Jurkat, Clone E6-1 (cell line): Measurements from ENCODE around the gene ACCSL. TPM values are rescaled to one million over a fixed set of nuclear protein-coding genes. Genes with fewer than 3 reads are reported as not detected.

Experiments used
- DNase-seq: peaks from one replicate; pipeline ENCODE4 v3.0.0-alpha.2; 2011; ENCODE audit warnings: low read depth, low spot score
- H3K4me3 ChIP-seq: 2 replicates; pipeline ENCODE4 v1.5.1; 2011; ENCODE audit warnings: mild to moderate bottlenecking, low read length, control low read depth, moderate library complexity
- polyA plus RNA-seq: library from polyadenylated mRNA; unstranded; fragments of >200 nt; gene quantifications from one replicate; pipeline ENCODE4 v1.2.1, GENCODE V29; 2012; ENCODE audit warnings: missing spikeins; ENCODE audit not compliant: insufficient read length, insufficient read depth

The ACCSL gene
- not detected for polyA plus RNA-seq

DNA sequence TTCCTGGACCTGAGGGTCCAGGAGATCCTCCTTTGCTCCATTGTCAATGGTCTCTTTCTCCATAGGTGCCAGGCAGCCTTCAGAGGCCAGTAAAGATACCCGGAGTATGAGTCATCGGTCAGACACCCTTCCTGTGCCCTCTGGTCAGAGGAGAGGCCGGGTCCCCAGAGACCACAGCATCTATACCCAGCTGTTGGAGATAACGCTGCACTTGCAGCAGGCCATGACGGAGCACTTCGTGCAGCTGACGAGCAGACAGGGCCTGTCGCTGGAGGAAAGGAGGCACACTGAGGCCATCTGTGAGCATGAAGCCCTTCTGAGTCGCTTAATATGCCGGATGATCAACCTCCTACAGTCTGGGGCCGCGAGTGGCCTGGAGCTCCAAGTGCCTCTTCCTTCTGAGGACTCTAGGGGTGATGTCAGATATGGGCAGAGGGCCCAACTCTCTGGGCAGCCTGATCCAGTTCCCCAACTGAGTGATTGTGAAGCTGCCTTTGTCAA, at the start of gene ACCSL:
ACCSL (plus strand) TSS at position 51 of the 501 bp plus-strand sequence; CDS start at position 107, 56 bp downstream.
- no peak for DNase-seq
- H3K4me3 ChIP-seq, result no peak within 1 kb of the TSS

DNA sequence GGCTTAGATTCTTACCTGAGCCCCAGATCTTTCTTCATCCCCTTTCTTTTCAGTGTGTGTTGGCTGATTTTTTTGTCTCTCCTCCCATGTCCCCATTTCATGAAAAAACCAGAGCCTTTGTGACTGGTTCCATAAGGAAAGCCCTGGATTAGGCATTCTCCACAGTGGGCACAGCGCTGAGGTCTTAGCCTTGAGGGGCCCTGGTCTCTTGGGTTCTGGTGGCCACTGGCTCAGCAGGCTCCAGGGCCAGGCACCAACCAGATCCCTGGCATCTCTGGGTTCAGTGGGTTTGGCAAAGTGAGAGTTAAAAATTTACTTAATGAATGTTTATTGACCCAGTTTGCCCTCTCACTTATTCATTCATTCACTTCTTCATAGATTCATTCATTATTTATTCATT, 49.5 kb upstream of the ACCSL start:
- H3K4me3 ChIP-seq, result no peak overlapping the region
- DNase-seq, result no peak

DNA sequence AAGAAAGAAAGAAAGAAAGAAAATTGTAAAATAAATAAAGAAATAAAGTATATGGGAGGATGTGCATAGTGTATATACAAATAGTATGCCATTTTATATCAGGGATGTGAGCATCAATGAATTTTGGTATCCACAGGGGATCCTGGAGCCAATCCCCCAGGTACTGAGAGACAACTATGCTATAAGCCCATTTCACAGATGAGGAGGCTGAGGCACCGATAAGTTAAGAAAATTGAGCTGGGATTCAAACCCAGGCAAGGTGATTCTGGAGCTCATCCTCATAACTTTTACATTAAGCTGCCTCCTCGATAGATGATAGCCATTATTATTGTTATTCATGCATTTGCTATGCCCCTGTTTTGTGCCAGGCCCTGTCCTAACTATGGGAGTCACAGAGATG, 47.0 kb upstream of the ACCSL start:
- no peak for DNase-seq
- H3K4me3 ChIP-seq, result no peak overlapping the region

DNA sequence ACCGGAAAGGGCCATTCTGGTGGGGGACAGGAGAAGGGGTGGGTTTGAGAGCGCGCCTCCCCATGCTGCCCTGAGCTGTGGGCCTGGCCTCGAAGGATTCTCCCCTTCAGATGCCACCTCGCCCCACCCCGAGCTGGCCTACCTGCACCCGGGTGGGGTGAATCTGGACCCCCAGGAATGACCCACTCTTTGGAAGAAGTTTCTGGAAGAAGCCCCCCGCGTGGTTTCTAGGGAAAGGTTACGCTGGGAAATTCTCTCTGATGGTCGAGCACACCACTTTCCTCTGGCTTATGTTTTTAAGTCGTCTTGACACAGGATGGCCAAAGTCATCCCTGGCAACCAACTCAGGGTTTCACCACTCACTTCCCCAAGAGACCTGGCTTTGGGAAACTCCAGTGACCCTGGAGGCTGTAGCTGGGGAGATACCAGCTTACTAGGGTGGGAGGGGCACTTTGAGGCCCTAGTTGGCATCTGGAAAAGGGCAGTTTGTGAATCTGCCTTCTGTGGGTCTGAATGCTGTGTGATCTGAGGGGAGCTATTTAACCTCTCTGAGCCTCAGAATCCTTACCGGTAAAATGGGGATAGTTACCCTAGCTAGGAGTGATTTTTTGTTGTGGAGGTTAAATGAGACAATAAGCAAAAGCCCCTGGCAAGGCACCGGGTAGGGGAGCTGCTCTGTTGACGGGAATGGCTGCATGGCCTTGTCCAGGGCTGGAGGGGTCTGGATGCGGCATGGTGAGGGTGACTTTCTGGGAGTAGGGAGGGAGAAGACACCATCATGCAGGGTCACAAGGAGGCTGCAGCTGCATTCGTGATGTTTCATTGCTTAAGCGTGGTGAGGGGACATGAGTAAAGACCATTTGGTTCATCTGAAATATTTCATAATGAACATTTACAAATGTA, 45.3 kb upstream of the ACCSL start:
- DNase-seq, result no peak
- H3K4me3 ChIP-seq, result no peak overlapping the region

DNA sequence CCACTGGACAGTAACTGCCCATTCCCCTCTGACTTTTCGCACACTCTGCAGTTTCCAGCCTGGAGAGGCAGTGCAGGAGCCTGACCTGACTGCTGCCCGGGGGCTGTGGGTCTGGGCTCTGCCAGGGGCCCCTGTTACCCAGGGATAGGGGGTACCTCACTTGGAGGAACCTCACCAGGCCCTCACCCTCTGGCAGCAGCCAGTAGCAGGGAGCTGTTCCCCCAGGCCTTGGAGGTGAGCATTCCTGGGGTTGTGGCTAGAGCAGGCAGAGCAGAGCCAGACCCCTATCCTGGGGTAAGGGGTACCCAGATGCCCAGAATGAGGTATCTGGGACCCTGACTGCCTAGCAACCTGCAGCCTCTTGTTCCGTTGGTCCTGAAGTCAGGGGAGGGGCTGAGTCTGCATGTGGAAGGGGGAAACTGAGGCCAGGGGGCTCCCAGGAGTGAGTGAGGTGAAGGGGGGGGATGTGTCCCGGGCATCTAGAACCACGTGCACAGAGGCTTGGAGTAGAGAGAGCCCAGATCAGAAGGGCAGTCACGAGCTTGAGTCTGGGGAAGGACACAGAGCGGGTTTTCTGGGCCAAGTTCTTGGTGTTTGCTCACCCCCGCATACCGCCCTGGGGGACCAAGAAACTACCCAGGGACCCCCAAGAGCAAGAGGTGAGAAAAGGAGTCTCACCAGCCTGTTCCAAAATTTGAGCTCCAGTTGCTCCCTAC, 43.9 kb upstream of the ACCSL start:
- no peak overlapping the region for H3K4me3 ChIP-seq
- DNase-seq, result no peak

DNA sequence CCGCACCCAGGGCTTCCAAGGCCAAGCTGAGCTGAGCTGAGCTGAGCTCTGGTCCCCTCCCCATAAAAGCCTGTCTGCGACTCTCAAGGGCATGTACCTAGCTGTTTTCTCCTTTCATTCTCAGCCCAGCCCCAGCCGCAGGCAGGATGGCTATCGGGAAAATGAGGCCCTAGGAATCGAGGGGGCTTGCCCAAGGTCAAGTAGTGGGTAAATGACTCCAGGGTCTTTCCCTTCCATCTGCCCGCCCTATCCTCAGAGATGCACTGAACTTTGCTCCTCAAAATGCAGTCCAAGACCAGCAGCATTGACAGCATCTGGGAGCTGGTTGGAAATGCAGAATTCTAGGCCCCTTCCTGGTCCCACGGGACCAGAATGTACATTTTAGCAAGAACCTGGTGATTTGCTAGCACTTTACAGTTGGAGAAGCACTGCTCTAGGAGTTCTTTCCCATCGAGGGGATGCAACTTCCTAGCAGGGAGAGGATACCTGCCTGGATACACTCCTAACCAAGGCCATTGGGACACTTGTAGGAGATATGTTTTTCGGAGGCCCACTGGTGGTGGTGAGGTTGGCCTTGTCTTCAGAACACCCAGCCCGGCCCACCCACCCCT, 43.2 kb upstream of the ACCSL start:
- no peak overlapping the region for H3K4me3 ChIP-seq
- no peak for DNase-seq

DNA sequence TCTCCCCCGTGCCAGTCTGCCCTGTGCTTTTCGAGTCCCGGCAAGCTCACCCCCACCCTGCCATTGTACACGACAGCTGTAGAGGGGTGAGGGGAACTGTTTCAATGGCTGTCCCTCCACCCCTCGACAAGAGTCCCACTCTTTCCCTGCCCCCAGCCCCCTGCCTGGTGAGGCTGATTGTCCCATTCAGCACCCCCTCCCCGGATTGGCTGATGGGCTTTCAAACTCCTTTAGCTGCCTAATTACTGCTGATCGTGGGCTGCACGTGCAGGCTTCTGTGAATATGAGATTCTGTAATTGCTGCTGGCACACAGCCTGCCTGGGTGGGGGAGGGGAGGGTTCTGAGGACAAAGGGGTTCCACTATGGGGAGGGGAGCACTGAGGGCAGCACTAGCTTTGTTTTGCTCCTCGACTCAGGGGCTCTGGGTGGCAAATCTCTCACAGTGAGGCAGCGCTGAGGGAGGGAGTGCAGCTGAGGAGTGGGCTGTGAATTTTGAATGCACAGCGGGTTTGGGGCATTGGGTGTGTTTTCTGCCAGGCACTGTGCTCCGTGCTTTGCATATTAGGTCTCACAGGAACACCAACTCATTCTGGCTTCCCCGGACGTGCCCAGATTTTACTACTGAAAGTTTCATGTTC, 42.6 kb upstream of the ACCSL start:
- no peak overlapping the region for H3K4me3 ChIP-seq
- DNase-seq, result no peak

DNA sequence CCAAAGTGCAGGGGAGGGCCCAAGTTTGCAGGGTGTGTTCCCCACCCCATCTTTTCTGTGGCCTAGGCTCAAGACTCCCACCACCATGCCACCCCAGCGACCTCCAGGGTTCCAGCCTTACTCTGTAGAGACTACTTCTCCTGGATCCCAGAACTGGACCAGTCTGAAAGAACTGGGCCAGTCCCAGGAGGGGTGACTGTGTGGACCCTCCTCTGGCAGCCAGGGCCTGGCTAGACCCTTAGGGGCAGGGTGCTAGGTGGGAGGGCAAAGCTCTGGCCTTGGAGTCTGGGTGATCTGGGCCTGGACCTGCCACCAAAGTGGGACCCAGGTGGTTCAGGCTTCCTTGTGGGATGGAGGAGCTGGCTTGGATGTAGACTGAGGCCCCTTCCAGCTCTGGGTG, 41.8 kb upstream of the ACCSL start:
- H3K4me3 ChIP-seq, result no peak overlapping the region
- no peak for DNase-seq

DNA sequence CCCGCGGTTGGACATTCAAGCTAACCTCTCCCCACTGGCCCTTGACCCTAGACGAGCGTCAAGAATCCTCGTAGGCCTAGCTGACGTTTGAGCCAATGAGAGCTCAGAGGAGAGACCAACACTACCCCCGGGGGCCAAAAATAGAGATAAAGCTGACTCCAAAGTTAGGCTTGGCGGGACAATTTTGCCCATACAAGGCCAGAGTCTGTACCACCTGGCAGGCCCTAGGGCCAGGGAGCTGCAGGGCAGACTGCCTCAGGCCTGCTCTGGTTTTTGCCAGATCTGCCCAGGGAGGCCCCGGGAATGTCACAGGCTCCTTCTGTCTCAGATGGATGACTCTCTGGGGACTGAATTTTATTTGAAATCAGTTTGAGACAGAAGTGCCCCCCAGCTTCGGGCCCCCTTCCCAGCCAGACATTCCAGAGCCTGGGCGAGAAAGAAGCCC, 40.8 kb upstream of the ACCSL start:
- DNase-seq, result no peak
- H3K4me3 ChIP-seq, result no peak overlapping the region

DNA sequence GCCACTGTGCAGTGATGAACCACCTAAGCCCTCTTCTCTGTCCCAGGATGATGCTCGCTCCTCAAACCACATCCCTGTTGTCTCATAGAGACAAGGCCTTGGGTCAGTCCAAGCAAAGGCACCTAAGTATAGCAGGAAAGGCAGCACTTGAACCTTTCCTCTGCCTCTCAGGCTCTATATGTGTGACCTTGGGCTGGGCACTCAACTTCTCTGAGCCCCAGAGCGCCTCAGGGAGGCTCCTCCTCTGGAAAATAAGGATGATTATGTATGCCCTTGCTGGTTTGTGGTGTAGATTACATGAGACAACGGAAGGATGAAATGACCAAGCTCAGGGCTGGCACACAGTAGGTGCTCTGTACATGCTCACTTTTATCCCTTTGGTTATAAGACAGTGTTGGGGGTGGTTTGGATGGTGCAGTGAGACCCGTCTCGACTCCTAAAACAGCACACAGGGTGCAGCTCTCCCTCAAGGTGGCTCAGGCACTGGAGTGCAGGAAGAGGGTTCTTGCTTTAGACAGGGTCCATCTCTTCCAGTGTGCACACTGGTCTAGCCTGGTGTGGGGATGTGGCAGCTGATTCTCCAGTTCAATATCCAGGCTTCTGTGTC, 40.2 kb upstream of the ACCSL start:
- no peak for DNase-seq
- no peak overlapping the region for H3K4me3 ChIP-seq

DNA sequence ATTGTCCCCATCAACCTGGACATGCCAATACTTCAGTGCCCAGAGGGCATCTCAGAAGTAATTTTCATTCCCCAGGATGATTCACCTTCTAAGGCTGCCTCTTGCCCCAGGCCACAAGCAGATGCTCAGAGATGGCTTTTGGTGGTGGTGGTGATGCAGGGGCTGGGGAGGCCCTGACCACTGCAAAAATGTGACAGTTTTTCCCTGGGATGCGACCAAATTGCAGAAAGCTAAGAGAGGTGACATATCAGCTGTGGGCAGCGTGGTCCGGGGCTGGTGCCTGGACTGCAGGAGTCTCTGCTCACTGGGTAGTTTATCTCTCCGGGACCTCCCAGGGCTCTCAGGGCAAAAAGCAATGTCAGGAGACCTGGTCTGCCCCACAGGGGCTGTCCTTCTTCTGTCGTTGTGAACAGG, 39.7 kb upstream of the ACCSL start:
- no peak overlapping the region for H3K4me3 ChIP-seq
- DNase-seq, result no peak

DNA sequence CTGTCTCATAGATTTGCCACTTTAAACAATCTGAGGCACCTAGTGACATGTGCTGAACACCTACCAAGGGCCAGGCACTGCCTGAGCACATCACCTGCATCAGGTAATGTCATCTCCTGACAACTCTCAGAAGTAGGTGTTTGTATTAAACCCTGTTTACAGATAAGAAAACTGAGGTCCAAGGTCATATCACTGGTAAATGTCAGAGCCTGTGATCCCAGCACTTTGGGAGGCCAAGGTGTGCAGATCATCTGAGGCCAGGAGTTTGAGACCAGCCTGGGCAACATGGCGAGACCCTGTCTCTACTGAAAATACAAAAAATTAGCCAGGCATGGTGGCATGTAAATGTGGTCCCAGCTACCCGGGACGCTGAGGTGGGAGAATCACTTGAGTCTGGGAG, 39.1 kb upstream of the ACCSL start:
- H3K4me3 ChIP-seq, result no peak overlapping the region

DNA sequence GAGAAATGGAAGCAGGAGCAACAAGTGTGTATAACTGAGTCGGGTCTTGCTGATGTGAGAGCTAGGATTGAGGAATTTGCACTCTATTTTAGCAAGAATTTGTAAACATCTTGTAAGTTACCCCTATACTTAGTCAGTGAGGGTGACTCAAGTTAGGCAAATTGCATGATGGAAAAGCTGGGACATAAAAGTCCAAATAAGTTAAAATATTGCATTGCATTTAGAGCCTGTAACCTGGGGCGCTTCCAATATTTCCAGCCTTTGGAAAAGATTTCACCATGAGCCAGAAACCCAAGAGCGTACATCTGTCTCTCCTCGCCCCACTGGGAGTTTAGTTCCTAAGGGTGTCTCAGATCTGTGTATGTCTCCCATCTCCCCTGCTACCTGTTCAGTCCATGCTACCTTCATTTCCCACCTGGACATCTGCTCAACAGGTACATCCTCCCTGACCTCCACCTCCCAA, 37.0 kb upstream of the ACCSL start:
- no peak for DNase-seq
- H3K4me3 ChIP-seq, result no peak overlapping the region

More for the DNA sequence above, 39.1 kb upstream of the ACCSL start:
- DNase-seq, result no peak

DNA sequence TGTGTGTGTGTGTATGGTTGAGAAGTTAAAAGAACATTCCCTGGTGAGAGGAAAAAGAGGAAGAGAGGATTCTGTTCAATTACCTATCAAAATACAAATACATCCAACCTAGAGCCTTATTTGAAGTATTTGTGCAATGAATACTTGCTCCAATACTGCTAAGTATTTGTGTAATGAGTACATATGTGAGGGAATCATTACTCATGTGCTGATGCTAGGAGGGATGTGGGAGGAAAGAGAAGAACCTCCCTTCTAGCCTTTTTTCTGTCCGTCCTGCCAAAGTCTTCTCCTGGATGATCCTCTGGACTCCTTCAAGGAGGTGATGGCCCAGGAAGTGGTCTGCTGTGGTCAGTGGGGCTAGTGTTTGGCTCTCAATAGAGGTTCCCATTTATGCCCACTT, 36.0 kb upstream of the ACCSL start:
- DNase-seq, result no peak
- H3K4me3 ChIP-seq, result no peak overlapping the region

DNA sequence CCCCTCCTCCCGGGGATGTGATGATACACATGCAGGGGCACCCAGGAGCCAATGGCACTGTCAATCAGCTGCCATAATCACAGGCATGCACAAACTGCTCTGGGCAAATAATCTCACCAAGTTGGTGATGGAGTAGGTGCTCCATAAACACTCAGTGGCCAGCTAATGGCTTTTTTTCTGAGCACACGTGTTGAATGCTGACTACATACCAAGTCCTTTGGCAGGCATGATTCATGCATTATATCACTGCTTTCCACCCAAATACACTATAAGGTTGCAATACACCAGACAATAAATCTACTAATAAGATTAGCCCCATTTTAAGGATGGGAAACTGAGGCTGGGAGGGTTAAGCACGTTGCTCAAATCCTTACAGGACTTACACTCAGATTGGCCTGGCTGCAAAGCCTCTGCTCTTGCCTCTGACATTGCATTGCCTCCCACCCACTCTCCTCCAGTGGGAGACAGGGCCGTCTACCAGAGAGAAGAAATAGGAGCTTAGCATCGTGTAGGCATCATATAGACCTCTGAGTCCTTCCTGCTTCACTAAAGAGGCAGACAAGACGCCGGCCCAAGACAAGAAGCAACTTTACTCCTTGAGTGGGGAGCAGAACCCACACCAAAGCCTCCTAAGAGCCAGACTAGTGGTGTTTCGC, 32.7 kb upstream of the ACCSL start:
- no peak overlapping the region for H3K4me3 ChIP-seq
- DNase-seq, result no peak

DNA sequence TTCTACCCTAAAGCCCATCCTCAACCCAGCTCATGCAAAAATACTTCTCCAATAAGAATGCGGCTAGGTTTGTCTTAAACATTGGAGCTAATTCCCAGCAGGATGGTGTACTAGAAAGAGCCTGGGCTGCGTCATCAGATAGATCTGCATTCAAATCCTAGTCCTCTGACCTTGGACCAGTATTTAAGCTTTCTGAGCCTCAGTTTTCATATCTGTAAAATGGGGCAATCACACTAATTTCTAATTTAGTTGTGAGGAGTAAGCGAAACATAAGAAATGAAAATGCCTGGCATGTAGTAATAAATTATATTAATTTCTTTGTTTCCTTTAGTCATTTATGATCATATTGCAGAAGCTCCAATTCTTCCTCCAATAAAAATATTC, 32.2 kb upstream of the ACCSL start:
- no peak overlapping the region for H3K4me3 ChIP-seq
- DNase-seq, result no peak

DNA sequence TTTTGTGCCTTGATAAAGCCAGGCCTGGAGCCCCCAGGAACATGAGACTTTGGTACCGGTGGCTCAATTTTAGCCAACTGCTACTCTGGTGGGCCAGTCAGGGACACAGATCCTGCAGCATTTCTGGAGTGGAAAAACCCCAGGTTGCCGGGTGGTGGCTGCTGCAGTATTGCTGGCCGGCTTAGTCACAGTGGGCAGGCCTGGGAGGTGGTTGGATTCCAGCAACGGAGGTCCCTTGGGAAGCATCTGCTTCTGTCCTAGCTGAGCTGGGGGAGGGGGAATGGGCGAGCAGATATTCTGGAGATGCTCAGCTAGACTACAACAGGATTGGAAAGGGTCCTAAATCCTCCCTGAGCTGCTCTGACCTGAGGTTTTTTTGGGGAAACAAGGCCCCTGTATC, 31.6 kb upstream of the ACCSL start:
- no peak for DNase-seq
- H3K4me3 ChIP-seq, result no peak overlapping the region
